ENCODE results near the gene ZNF813.

ZNF813 gene

DNA sequence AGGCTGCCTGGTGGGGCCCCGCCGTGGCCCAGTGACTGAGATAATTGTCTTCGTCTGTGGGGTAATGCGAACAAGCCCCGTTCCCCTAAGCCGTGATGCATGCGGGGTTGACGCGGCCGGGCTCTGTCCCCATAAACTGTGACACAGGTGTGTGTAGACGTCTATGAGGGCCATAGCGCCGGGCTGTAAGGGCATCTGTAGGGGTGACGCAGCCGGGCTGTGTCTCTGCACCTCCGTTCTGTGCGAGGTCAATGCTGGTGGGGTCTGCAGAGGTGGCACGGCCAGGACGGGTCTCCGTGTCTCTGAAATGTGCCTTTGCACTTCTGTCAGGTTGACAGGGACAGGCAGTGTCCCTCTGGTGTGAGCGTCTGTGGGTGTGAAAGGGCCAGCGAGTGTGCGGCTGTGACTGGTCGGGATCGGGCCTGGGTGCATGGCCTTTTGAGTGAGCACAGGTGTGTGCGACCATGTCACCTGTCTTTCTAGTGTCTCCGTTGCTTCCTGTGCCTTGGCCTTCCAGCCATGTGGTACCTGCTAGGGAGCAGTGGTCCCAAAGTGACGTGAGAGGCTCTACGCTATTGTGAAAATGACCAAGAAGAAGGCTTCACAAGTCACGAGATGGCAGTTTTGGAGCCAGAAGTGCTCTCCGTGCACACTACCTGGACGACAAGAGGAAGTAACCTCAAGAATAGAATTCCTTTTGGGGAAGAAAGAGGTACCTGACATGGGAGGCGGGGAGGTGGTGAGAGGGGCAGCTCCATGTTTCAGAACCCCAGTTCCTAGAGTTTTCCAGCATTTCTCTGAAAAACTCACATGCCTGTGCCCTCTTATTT lies 54.1 kb downstream of the ZNF813 start:
- H3K4me3 Mint-ChIP-seq: peak overlapping the region; percentile 97
- no peaks in the 10 kb centered on the region for H3K27me3 Mint-ChIP-seq
- H3K36me3 Mint-ChIP-seq: peaks cover 28% of the 10 kb centered on the region
- peaks cover 10% of the 10 kb centered on the region for H3K9me3 Mint-ChIP-seq (ENCODE audit: low read depth)
- H3K27ac Mint-ChIP-seq: peak overlapping the region; percentile 90
- H3K4me1 Mint-ChIP-seq (ENCODE audit: low read depth): peaks cover 17% of the 10 kb centered on the region

DNA sequence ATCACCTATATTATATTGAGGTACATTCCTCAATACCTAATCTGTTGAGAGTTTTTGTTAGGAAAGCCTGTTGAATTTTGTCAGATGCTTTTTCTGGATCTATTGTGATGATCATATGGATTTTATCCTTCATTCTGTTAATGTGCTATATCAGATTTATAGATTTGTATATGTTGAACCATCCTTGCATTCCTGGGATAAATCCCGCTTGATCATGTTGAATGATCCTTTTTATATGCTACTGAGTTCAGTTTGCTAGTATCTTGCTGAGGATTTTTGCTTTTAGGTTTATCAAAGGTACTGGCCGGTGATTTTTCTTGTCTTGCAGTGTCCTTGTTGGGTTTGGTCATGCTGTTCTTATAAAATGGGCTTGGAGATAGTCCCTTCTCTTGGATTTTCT lies 58.4 kb downstream of the ZNF813 start:
- H3K4me1 Mint-ChIP-seq (ENCODE audit: low read depth): peaks cover 12% of the 10 kb centered on the region
- no peak overlapping the region for H3K27ac Mint-ChIP-seq
- H3K27me3 Mint-ChIP-seq: no peaks in the 10 kb centered on the region
- H3K9me3 Mint-ChIP-seq (ENCODE audit: low read depth): peaks cover 10% of the 10 kb centered on the region
- peaks cover 43% of the 10 kb centered on the region for H3K36me3 Mint-ChIP-seq
- H3K4me3 Mint-ChIP-seq: no peak overlapping the region

DNA sequence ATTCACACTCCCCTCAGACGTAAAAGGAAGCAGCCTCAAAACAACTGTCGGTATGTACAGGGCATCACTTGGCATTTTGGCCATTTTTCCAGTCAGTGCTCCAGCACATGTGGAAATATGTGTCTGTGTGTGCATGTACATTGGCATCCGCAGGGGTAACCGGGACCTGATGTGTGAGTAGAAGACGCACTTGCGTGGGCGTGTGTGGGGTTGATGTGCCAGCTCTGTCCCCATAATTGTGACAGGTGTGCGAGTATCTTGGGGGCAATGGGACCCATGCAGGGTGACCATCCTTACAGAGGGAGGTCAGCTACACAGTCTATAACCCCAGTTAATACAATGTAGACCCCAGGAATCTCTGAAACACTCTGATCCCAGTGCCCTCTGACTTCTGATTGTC lies 63.1 kb downstream of the ZNF813 start:
- Mint-ChIP-seq H3K4me3 (no peak overlapping the region), H3K27ac (no peak overlapping the region), H3K36me3 (peaks cover 51% of the 10 kb centered on the region), H3K9me3 (ENCODE audit: low read depth) (peaks cover 20% of the 10 kb centered on the region), H3K4me1 (ENCODE audit: low read depth) (no peaks in the 10 kb centered on the region), H3K27me3 (no peaks in the 10 kb centered on the region)

DNA sequence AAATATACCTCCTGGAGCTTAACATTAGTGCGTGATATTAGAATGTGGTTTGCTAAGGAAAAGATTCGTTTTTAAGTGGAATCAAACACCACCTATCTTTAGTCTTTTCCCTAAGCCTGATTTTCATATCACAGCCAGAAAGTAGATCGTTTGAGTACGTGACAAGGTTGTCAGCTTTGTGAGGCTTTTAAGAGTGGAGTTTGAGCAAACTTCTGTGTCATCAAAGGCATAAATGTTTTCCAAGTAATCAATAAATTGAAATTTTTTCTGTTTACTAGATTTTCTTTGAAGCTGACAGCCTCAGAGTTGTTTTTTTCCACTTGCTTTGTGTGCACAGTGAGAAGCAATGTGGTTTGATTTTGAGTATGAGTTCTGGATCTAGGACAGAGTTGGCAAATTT lies 63.9 kb downstream of the ZNF813 start:
- Mint-ChIP-seq H3K36me3 (peaks cover 48% of the 10 kb centered on the region), H3K27me3 (no peaks in the 10 kb centered on the region), H3K9me3 (ENCODE audit: low read depth) (peaks cover 17% of the 10 kb centered on the region), H3K27ac (no peak overlapping the region), H3K4me3 (no peak overlapping the region), H3K4me1 (ENCODE audit: low read depth) (peaks cover 1% of the 10 kb centered on the region)

DNA sequence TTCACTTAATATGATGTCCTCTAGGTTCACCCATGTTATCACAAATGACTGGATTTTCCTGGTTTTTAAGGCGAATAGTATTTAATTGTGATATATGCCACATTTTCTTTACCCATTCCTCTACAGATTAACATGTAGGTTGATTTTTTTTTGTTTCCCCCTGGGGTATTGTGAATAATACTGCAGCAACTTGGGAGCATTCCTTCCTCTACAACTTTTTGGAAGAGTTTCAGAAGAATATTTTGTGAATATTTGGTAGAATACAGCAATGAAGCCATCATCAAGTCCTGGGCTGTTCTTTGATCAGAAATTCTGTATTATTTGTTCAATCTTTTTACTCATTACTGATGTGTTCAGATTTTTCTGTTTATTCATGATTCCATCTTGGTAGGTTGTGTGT lies 64.8 kb downstream of the ZNF813 start:
- H3K9me3 Mint-ChIP-seq (ENCODE audit: low read depth): peaks cover 18% of the 10 kb centered on the region
- H3K27ac Mint-ChIP-seq: no peak overlapping the region
- H3K4me1 Mint-ChIP-seq (ENCODE audit: low read depth): peaks cover 5% of the 10 kb centered on the region
- H3K36me3 Mint-ChIP-seq: peaks cover 46% of the 10 kb centered on the region
- no peaks in the 10 kb centered on the region for H3K27me3 Mint-ChIP-seq
- no peak overlapping the region for H3K4me3 Mint-ChIP-seq

DNA sequence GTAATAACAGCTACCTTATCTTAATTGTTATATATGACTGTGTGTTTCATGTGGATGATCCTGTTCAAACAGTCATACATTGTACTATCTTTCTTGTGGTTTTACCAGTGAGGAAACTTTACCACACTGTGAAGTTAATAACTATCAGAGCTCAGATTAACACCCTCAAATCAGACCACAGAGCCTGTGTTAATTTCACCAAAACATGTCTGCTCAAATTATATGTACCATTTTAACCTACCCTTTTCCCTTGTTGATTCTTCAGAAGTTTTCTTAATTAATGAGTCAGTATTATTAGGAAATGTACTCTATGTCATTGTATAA lies 68.7 kb downstream of the ZNF813 start:
- H3K4me3 Mint-ChIP-seq: peak overlapping the region; percentile 95
- peaks cover 31% of the 10 kb centered on the region for H3K36me3 Mint-ChIP-seq
- peak overlapping the region; percentile 47 for H3K27ac Mint-ChIP-seq

DNA sequence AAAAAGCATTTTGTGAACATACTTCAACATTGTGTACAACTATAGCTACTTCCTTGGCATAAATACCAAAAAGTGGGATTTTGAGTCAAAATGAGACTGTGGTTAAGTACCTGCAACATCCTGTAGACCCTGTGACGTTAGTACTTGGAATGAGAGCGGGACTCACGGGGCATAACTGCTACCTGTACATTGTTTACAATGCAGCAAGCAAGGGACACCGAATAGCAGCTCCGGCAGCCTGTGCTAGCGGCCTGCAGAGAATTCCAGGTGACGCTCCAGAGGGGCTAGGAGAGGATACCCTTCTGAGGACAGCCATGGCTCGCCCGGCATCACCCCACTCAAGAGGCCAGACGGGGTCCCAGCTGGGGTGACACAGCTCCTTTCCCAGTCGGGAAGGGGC lies 69.6 kb downstream of the ZNF813 start:
- Mint-ChIP-seq H3K4me3 (peak overlapping the region; percentile 95), H3K9me3 (ENCODE audit: low read depth) (peaks cover 13% of the 10 kb centered on the region), H3K4me1 (ENCODE audit: low read depth) (peaks cover 32% of the 10 kb centered on the region), H3K27ac (peak overlapping the region; percentile 98), H3K36me3 (peaks cover 26% of the 10 kb centered on the region), H3K27me3 (no peaks in the 10 kb centered on the region)

More for the DNA sequence above, 68.7 kb downstream of the ZNF813 start:
- no peaks in the 10 kb centered on the region for H3K27me3 Mint-ChIP-seq
- H3K9me3 Mint-ChIP-seq (ENCODE audit: low read depth): peaks cover 16% of the 10 kb centered on the region
- H3K4me1 Mint-ChIP-seq (ENCODE audit: low read depth): peaks cover 26% of the 10 kb centered on the region

DNA sequence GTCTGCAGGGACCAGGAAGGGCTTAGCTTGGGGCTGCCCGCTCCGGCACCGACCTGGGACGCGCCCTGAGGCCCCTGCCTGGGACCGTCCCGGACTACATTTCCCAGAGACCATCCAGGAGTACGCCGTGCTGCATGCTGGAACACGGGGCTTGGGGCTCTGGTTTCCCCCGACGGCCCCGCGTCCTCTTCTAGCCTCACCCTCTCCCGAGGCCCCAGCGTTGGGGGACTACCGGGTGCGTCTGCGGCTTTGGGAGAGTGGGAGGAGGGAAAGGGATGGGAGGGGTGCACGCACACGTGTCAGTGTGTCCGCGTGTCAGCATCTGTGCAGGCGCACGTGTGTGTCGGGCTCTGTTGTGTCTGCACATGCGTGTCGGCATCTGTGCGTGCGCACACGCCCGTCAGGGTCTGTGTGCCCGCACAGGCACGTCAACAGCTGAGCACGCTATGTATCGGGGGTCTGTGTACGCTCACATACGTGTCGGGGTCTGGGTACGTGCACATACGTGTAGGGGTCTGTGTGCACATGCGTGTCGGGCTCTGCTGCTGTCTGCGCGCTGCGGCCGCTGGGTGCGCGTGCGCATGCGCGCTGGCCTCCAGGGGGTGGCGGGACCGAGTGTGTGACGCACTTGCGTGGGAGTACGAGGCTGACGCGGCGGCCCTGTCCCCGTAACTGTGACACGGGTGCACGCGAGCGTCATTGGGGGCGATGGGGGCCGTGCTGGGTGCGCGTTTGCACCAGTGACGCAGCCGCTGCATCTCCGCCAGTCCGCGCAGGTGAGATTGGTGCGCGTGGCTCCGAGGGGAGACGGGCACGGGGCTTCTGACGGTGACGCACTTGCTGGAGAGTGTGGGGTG lies 70.2 kb downstream of the ZNF813 start, which contains the start of gene ZNF331:
Gene ZNF331, plus strand, starts transcription at position 625 of the 857 bp plus-strand sequence. CDS start 31,232 bp downstream, outside the sequence.
- Mint-ChIP-seq H3K36me3 (peaks cover 22% of the 10 kb centered on the region), H3K9me3 (ENCODE audit: low read depth) (peaks cover 8% of the 10 kb centered on the region), H3K4me3 (peak within 1 kb of the TSS; percentile 95), H3K4me1 (ENCODE audit: low read depth) (peaks cover 38% of the 10 kb centered on the region), H3K27me3 (no peaks in the 10 kb centered on the region), H3K27ac (peak within 1 kb of the TSS; percentile 98)

DNA sequence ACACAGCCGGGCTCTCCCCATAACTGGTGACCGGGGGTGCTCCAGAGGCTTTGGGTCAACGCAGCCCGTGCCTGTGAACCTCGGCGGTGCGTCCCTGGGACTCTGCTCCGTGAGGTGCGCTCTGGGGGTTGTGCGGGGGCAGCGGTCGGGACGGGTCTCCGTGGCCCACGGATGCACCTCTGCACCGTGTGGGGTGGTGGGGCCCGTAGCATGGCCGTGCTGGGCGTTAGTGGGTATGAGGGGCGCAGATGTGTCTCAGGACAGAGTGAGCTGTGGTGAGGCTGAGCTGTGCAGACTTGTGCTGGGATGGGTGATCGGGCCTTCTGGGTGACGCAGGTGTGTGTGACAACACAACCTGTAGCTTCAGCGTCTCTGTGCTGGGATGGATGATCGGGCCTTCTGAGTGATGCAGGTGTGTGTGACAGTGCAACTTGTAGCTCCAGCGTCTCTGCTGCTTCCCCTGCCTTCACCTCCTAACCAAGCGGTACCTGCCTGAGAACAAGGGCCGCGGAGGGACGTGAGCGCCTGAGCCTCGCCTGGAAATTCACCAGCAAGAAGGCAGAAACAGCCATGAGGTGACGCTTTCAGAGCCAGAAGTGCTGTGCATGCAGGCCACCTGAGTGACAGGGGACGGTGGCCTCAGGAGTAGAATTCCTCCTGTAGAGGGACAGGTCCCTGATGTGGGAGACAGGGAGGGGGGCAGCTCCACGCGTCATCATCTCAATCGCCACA lies 71.0 kb downstream of the ZNF813 start:
- peaks cover 39% of the 10 kb centered on the region for H3K4me1 Mint-ChIP-seq (ENCODE audit: low read depth)
- H3K4me3 Mint-ChIP-seq: peak overlapping the region; percentile 95
- peaks cover 4% of the 10 kb centered on the region for H3K9me3 Mint-ChIP-seq (ENCODE audit: low read depth)
- H3K27me3 Mint-ChIP-seq: no peaks in the 10 kb centered on the region
- H3K27ac Mint-ChIP-seq: peak overlapping the region; percentile 98
- peaks cover 18% of the 10 kb centered on the region for H3K36me3 Mint-ChIP-seq

DNA sequence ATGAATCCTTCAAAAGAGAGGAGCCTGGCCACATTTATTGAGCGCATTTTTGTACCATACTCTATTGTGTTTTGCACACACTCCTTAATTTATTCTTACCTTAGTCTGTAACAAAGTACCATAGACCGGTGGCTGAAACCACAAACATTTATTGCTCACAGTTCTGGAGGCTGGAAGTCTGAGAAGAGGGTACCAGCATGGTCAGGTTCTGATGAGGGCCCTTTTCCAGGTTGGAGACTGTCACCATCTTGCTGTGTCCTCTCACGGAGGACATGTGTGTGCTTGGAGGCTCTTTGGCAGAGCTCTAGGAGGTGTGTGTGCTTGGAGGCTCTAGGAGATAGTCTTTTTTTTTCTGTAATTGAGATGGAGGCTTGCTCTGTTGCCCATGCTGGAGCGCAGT lies 72.6 kb downstream of the ZNF813 start:
- Mint-ChIP-seq H3K4me1 (ENCODE audit: low read depth) (peaks cover 42% of the 10 kb centered on the region), H3K4me3 (peak overlapping the region; percentile 95), H3K36me3 (peaks cover 19% of the 10 kb centered on the region), H3K9me3 (ENCODE audit: low read depth) (peaks cover 4% of the 10 kb centered on the region), H3K27ac (peak overlapping the region; percentile 28), H3K27me3 (no peaks in the 10 kb centered on the region)

DNA sequence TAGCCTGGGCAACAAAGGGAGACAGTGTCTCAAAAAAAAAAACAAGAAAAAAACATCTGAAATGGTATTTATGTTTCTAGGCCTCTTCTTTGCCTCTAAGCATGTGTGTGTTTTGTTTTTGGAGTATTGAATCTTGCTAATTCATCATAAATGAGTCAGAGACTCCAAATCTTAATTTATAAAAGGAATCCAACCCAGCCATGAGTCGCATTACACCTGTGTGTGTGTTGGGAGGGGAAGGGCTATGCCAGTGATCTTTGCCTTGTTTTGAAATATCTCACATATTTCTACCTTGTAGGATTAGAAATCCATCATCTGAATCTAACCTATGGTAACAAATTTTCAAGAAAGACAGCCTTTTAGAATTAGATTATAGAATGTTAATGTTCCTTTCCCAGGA lies 74.4 kb downstream of the ZNF813 start:
- Mint-ChIP-seq H3K27ac (peak overlapping the region; percentile 35), H3K36me3 (peaks cover 22% of the 10 kb centered on the region), H3K4me1 (ENCODE audit: low read depth) (peaks cover 50% of the 10 kb centered on the region), H3K9me3 (ENCODE audit: low read depth) (no peaks in the 10 kb centered on the region), H3K4me3 (no peak overlapping the region), H3K27me3 (no peaks in the 10 kb centered on the region)

DNA sequence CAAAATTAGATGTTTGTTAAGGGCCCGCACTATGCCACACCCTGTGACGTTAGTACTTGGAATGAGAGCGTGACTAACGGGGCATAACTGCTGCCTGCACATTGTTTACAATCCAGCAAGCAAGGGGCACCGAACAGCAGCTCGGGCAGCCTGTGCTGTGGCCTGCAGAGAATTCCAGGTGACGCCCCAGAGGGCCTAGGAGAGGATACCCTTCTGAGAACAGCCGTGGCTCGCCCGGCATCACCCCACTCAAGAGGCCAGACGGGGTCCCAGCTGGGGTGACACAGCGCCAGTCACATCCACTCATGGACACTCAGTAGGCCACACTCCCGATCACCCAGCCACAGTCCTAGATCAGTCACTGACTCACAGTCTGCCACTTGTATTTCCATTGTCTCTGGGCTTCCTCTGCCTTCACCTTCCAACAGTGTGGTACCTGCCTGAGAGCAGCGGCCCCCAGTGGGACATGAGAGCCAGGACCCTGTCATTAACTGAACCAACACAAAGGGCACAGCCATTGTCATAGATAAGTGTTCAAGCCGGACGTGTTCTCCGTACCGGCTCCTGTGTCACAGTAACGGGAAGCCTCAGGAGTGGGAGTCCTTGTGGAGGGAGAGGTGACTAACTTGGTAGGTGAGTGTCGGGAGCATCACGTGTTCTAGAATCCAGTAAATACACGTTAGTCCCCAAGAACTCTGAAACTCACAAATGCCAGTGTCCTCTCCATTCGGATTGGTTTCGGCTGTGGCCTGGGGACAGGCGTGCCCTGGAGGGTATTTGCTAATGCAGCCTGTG lies 77.9 kb downstream of the ZNF813 start:
- H3K36me3 Mint-ChIP-seq: peaks cover 37% of the 10 kb centered on the region
- H3K27me3 Mint-ChIP-seq: no peaks in the 10 kb centered on the region
- H3K27ac Mint-ChIP-seq: peak overlapping the region; percentile 46
- no peaks in the 10 kb centered on the region for H3K9me3 Mint-ChIP-seq (ENCODE audit: low read depth)
- peaks cover 46% of the 10 kb centered on the region for H3K4me1 Mint-ChIP-seq (ENCODE audit: low read depth)
- H3K4me3 Mint-ChIP-seq: no peak overlapping the region
